Measurements from ENCODE around the gene KICS2.

DNA sequence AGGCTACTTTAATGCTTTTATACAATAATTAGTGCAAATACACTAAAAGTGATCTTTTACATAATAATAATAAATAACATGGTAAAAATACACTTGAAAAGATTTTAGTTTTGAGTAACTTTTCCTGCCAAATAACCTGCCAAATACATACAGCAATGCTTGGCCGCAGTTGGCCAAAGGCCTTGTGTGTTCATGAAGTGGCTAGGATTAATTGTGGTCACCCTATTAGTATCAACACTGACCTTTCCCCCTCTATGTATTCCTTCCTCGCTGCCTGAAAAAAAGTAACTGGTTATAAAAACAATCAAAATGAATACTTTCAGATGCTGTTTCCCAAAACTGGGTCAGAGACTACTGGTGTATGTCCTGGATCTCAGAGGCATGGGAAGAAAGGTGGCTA, 34.3 kb downstream of the KICS2 start:
- TF ChIP-seq, protein P1, sequence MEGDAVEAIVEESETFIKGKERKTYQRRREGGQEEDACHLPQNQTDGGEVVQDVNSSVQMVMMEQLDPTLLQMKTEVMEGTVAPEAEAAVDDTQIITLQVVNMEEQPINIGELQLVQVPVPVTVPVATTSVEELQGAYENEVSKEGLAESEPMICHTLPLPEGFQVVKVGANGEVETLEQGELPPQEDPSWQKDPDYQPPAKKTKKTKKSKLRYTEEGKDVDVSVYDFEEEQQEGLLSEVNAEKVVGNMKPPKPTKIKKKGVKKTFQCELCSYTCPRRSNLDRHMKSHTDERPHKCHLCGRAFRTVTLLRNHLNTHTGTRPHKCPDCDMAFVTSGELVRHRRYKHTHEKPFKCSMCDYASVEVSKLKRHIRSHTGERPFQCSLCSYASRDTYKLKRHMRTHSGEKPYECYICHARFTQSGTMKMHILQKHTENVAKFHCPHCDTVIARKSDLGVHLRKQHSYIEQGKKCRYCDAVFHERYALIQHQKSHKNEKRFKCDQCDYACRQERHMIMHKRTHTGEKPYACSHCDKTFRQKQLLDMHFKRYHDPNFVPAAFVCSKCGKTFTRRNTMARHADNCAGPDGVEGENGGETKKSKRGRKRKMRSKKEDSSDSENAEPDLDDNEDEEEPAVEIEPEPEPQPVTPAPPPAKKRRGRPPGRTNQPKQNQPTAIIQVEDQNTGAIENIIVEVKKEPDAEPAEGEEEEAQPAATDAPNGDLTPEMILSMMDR (IDR thresholded peaks at IDR 0.05), result no peak
- TF ChIP-seq POLR2A (IDR thresholded peaks at IDR 0.05) (no peak), POLR2AphosphoS5 (IDR thresholded peaks at IDR 0.05) (no peak)
